GM12878 (cell line): ENCODE data around the gene MRPS16. TPM values are rescaled to one million over a fixed set of nuclear protein-coding genes. Genes with fewer than 3 reads are reported as not detected.

Source experiments
- ATAC-seq: fragments of 200-7000 bp; cut with Tn5 transposase; 3 replicates; pipeline ENCODE4 v1.9.1; 2020; ENCODE audit warnings: mild to moderate bottlenecking, moderate library complexity
- BruUV-seq: library from RNA; stranded (reverse); fragments of 400-500 nt; replicated peaks from 2 replicates; lab custom pipeline; 2021; lab: Mats Ljungman, UMichigan
- CTCF ChIA-PET: fragments of 300-600 bp; sonication (Branson Sonifier 250); formaldehyde crosslinking; extraction: SDS; loops from one replicate; lab custom pipeline; 2021; ENCODE audit warnings: inconsistent platforms; lab: Yijun Ruan, JAX
- POLR2A ChIA-PET: fragments of 350-600 bp; formaldehyde crosslinking; extraction: SDS; loops from one replicate; lab custom pipeline; 2021; ENCODE audit warnings: inconsistent platforms; lab: Charles Lee
- RAD21 ChIA-PET: fragments of 300-600 bp; sonication (Branson Sonifier 250); formaldehyde crosslinking; loops from one replicate; lab custom pipeline; 2023; ENCODE audit warnings: antibody characterized with exemption; ENCODE audit not compliant: unreplicated experiment; lab: Charles Lee
- SMC1A ChIA-PET: fragments of 300-600 bp; sonication (Branson Sonifier 250); formaldehyde crosslinking; loops from one replicate; lab custom pipeline; 2023; ENCODE audit not compliant: unreplicated experiment, uncharacterized antibody; lab: Charles Lee
- DNase-seq: peaks from one replicate; pipeline ENCODE4 v3.0.0-alpha.2; 2011; ENCODE audit warnings: low read depth, low spot score
- FAIRE-seq: peaks from 3 replicates; lab custom pipeline; 2011; peaks lifted over from hg19 to GRCh38; lab: Jason Lieb, UNC
- H2AFZ ChIP-seq: 2 replicates; pipeline ENCODE4 v1.6.0; 2011; ENCODE audit warnings: low read depth, low read length, control low read depth; ENCODE audit not compliant: control insufficient read depth
- H3K27ac ChIP-seq: 2 replicates; pipeline ENCODE4 v1.5.1; 2011; ENCODE audit warnings: control low read depth; ENCODE audit not compliant: control insufficient read depth, insufficient read depth
- H3K27me3 ChIP-seq, 2 experiments: replicated peaks in 1 of 2; 2 replicates each; pipeline versions ENCODE4 v1.6.0 to v1.6.1; 2011; ENCODE audit warnings: low read length in 1 of 2; ENCODE audit not compliant: control insufficient read depth in 2 of 2, insufficient read depth in 2 of 2
- H3K36me3 ChIP-seq, 2 experiments: 2 replicates each; pipeline ENCODE4 v1.5.1; 2011; ENCODE audit warnings: low read length in 1 of 2; ENCODE audit not compliant: control insufficient read depth in 2 of 2, insufficient read depth in 2 of 2
- H3K4me1 ChIP-seq: 2 replicates; pipeline ENCODE4 v1.6.1; 2011; ENCODE audit warnings: mild to moderate bottlenecking, low read length, moderate library complexity, mixed read lengths; ENCODE audit not compliant: control insufficient read depth, insufficient read depth
- H3K4me2 ChIP-seq: 2 replicates; pipeline ENCODE4 v1.6.0; 2011; ENCODE audit warnings: control low read depth; ENCODE audit not compliant: control insufficient read depth, insufficient read depth
- H3K4me3 ChIP-seq: fragments of 200-600 bp; sonication (generic); 2 replicates; pipeline ENCODE4 v1.5.1; 2016
- H3K79me2 ChIP-seq: 2 replicates; pipeline ENCODE4 v1.6.0; 2011; ENCODE audit warnings: low read length; ENCODE audit not compliant: control insufficient read depth, insufficient read depth
- H3K9ac ChIP-seq: 2 replicates; pipeline ENCODE4 v1.8.0; 2011; ENCODE audit warnings: low read length, control low read depth, mixed read lengths; ENCODE audit not compliant: control insufficient read depth, insufficient read depth
- H3K9me3 ChIP-seq: replicated peaks from 3 replicates; pipeline ENCODE4 v1.5.1; 2011; ENCODE audit warnings: mild to moderate bottlenecking, low read length; ENCODE audit not compliant: control insufficient read depth, insufficient read depth
- H4K20me1 ChIP-seq: 2 replicates; pipeline ENCODE4 v1.6.0; 2011; ENCODE audit not compliant: control insufficient read depth, insufficient read depth
- BACH1 ChIP-seq: fragments of 450-650 bp; IDR thresholded peaks from 2 replicates; pipeline ENCODE4 v1.6.1; 2017; ENCODE audit warnings: mild to moderate bottlenecking, borderline replicate concordance
- BCLAF1 ChIP-seq: fragments of 450-650 bp; IDR thresholded peaks from 2 replicates; pipeline ENCODE4 v1.6.1; 2017; ENCODE audit warnings: antibody characterized with exemption, mild to moderate bottlenecking, moderate library complexity
- BHLHE40 ChIP-seq, 2 experiments: fragments of 450-650 bp in 1 of 2; IDR thresholded peaks; 2 replicates each; pipeline ENCODE4 v1.6.1; 2011 to 2017; ENCODE audit warnings: low read depth in 2 of 2, borderline replicate concordance in 1 of 2, improper control_type of control experiment in 1 of 2, low read length in 1 of 2, mild to moderate bottlenecking in 1 of 2
- CBFB ChIP-seq: IDR thresholded peaks from 2 replicates; pipeline ENCODE4 v1.6.1; 2016; ENCODE audit warnings: antibody characterized with exemption, low read depth
- CBX5 ChIP-seq: sonication (generic); IDR thresholded peaks from 2 replicates; pipeline ENCODE4 v1.6.1; 2016; ENCODE audit warnings: low read depth, moderate library complexity, mild to moderate bottlenecking, inconsistent platforms
- CHD4 ChIP-seq: fragments of 200-600 bp; sonication (generic); IDR thresholded peaks from 2 replicates; pipeline ENCODE4 v1.6.1; 2016; ENCODE audit warnings: mild to moderate bottlenecking
- E2F4 ChIP-seq: IDR thresholded peaks from 2 replicates; pipeline ENCODE4 v1.6.1; 2012; ENCODE audit warnings: low read depth, low read length, improper control_type of control experiment
- EED ChIP-seq: sonication (generic); IDR thresholded peaks from 2 replicates; pipeline ENCODE4 v1.6.1; 2016; ENCODE audit warnings: antibody characterized with exemption, low read depth
- HCFC1 ChIP-seq: fragments of 150-350 bp; IDR thresholded peaks from 2 replicates; pipeline ENCODE4 v1.6.1; 2014; ENCODE audit warnings: low read length
- HDAC6 ChIP-seq: fragments of 200-600 bp; sonication (generic); IDR thresholded peaks from one replicate; pipeline ENCODE4 v1.8.0; 2017; ENCODE audit warnings: antibody characterized with exemption; ENCODE audit not compliant: unreplicated experiment
- MTA2 ChIP-seq: fragments of 450-650 bp; IDR thresholded peaks from 2 replicates; pipeline ENCODE4 v1.6.1; 2016; ENCODE audit warnings: low read depth, mild to moderate bottlenecking, moderate library complexity
- NBN ChIP-seq: fragments of 450-650 bp; IDR thresholded peaks from 2 replicates; pipeline ENCODE4 v1.6.1; 2016
- NR2C1 ChIP-seq: fragments of 450-650 bp; IDR thresholded peaks from 2 replicates; pipeline ENCODE4 v1.6.1; 2017; ENCODE audit warnings: antibody characterized with exemption, mild to moderate bottlenecking, moderate library complexity
- POLR2AphosphoS2 ChIP-seq: IDR thresholded peaks from 2 replicates; pipeline ENCODE4 v1.6.1; 2011; ENCODE audit warnings: low read depth, mild to moderate bottlenecking, low read length, improper control_type of control experiment, moderate library complexity
- POU2F2 ChIP-seq: IDR thresholded peaks from 3 replicates; pipeline ENCODE4 v1.6.1; 2011; ENCODE audit warnings: low read depth, mild to moderate bottlenecking, low read length, borderline replicate concordance
- SP1 ChIP-seq: IDR thresholded peaks from one replicate; pipeline ENCODE4 v1.6.1; 2011; ENCODE audit warnings: low read depth, low read length
- ZBED1 ChIP-seq: IDR thresholded peaks from 2 replicates; pipeline ENCODE4 v1.6.1; 2016; ENCODE audit warnings: borderline replicate concordance
- ZBTB33 ChIP-seq: fragments of 450-650 bp; IDR thresholded peaks from 2 replicates; pipeline ENCODE4 v1.6.1; 2017; ENCODE audit warnings: mild to moderate bottlenecking
- WGBS: methylation state at CpG from one replicate; pipeline ENCODE4 v1.1.6; 2016; ENCODE audit warnings: low lambda C conversion rate; ENCODE audit not compliant: insufficient replicate concordance, insufficient coverage; ENCODE audit errors: missing lambda C conversion rate; 5-methylcytosine and 5-hydroxymethylcytosine counted together
- in situ Hi-C: fragments of 300-500 bp; cut with MboI; formaldehyde crosslinking; loops from 9 replicates; pipeline ENCODE4 v1.14.3; 2018; ENCODE audit warnings: mixed read lengths
- intact Hi-C: fragments of 100-400 bp; cut with micrococcal nuclease; formaldehyde crosslinking; loops from one replicate; pipeline ENCODE4 v1.14.2; 2022; ENCODE audit not compliant: unreplicated experiment
- polyA plus RNA-seq, 11 experiments: library from polyadenylated mRNA; depleted of rRNA in 4 of 11; unstranded in 6 of 11; stranded (reverse) in 5 of 11; fragments of >200 nt; fragmentation: Nextera tagmentation in 4 of 11; fragmentation: Illumina TruSeq in 1 of 11; extraction: Ambion mirVana in 4 of 11; extraction: Trizol in 1 of 11; gene quantifications; 1 replicate in 1 of 11; 2 replicates in 10 of 11; pipeline versions ENCODE4 v1.2.1 to v1.2.3, GENCODE V29; 2011 to 2016; ENCODE audit warnings: inconsistent platforms in 2 of 11, missing spikeins in 2 of 11, low read depth in 1 of 11
- total RNA-seq, 4 experiments: library from RNA; depleted of rRNA in 3 of 4; stranded (reverse); fragments of >200 nt in 3 of 4; fragmentation: Illumina TruSeq in 1 of 4; extraction: Trizol in 1 of 4; gene quantifications; 2 replicates each; pipeline versions ENCODE4 v1.2.1 to v1.2.3, GENCODE V29; 2013 to 2021

MRPS16 gene
- total and polyA plus RNA-seq, 10 of the 15 experiments (the other 5 are each of a cell fraction or from before 2014, with no cell fraction given), result 43.4 to 285 (median 103) TPM

GRCh38 chr10:73246646-73247508, 5.6 kb downstream of the MRPS16 start, which contains the start of gene DNAJC9:
DNAJC9 (minus strand) TSS chr10:73247255; CDS start chr10:73247189, 66 bp downstream.
- Histone ChIP-seq H4K20me1 (no peaks in the 10 kb centered on the region), H2AFZ (peak within 1 kb of the TSS; percentile 97), H3K9ac (peak within 1 kb of the TSS; percentile 92), H3K79me2 (peaks cover 73% of the 10 kb centered on the region), H3K4me3 (peak within 1 kb of the TSS; percentile 89), H3K27ac (peak within 1 kb of the TSS; percentile 88), H3K36me3 (peaks cover 1 to 16% of the 10 kb centered on the region in 2 experiments), H3K4me1 (peaks cover 10% of the 10 kb centered on the region), H3K9me3 (no peaks in the 10 kb centered on the region), H3K27me3 (no peaks in the 10 kb centered on the region), H3K4me2 (peak within 1 kb of the TSS; percentile 98)
- ChIA-PET CTCF (interaction anchor here (0.9 to 1.9 kb wide), 3 partner anchors 28 to 152 kb away, joined by 3 to 6 read pairs (median 4); no protein-coding TSS in a partner anchor), RAD21 (interaction anchor here (0.6 to 2.4 kb wide), 3 partner anchors 15 to 892 kb away, joined by 3 to 17 read pairs (median 5); partner anchors contain the start of gene P4HA1), SMC1A (interaction anchor here (0.6 to 1.1 kb wide), 3 partner anchors 40 to 125 kb away, joined by 3 read pairs; no protein-coding TSS in a partner anchor), POLR2A (interaction anchor here (0.6 to 3.7 kb wide), 10 partner anchors 9 to 864 kb away, joined by 3 to 19 read pairs (median 4); partner anchors contain the start of gene CFAP70)
- FAIRE-seq (peak; percentile 90), ATAC-seq (peak; percentile 91), DNase-seq (peak; percentile 85)
- intact Hi-C loops, result loop anchor here (1.0 to 5.0 kb wide), 4 partner anchors 78 to 165 kb away; partner anchors contain the start of genes ANXA7, CFAP70, ECD and FAM149B1
- in situ Hi-C loops, result no loop called here
- 1% methylated on average over 60 of the region's 78 CpGs for WGBS
- no TSS peak for BruUV-seq
- TF ChIP-seq HDAC6 (peak; percentile 77), ZBTB33 (no peak), SP1 (peak; percentile 26), CBFB (peak; percentile 86; the same call in 1 of the 2 replicates), NBN (peak; percentile 75), BHLHE40 (IDR thresholded peaks at IDR 0.05; ENCODE audit: borderline replicate concordance in 1 of 2, low read depth in 2 of 2, low read length in 1 of 2) (peak in 1 of 2 experiments; percentile 68; a peak in 2 of 4 replicates), BACH1 (peak; percentile 84), POLR2AphosphoS2 (peak; percentile 94), CBX5 (peak; percentile 26; the same call in 1 of the 2 replicates), NR2C1 (peak; percentile 82), MTA2 (no peak), HCFC1 (peak; percentile 62), POU2F2 (0 out of 3 replicates have a peak, but pooled peaks have one; percentile 80), BCLAF1 (no peak), E2F4 (peak; percentile 84), EED (0 out of 2 replicates have a peak, but pooled peaks have one; percentile 11), CHD4 (no peak), ZBED1 (peak; percentile 50)
